ENCODE results near the gene CNPY1.

The CNPY1 gene

GRCh38 chr7:155466142-155466813, 80.1 kb downstream of the CNPY1 start:
- no peak for DNase-seq (ENCODE audit: low spot score)

- DNase-seq (ENCODE audit: low spot score) = no peak
Observed at GRCh38 chr7:155465761-155466141, 80.6 kb downstream of the CNPY1 start.

- DNase-seq (ENCODE audit: low spot score) = no peak
Observed at GRCh38 chr7:155464948-155465739, 81.2 kb downstream of the CNPY1 start.

GRCh38 chr7:155464183-155464582, 82.2 kb downstream of the CNPY1 start:
- DNase-seq (ENCODE audit: low spot score) = no peak

GRCh38 chr7:155463114-155463811, 83.1 kb downstream of the CNPY1 start:
- DNase-seq (ENCODE audit: low spot score) = no peak

- no peak for DNase-seq (ENCODE audit: low spot score)
Observed at GRCh38 chr7:155462163-155462735, 84.1 kb downstream of the CNPY1 start.

GRCh38 chr7:155461631-155462030, 84.7 kb downstream of the CNPY1 start:
- DNase-seq (ENCODE audit: low spot score) = no peak

- no peak for DNase-seq (ENCODE audit: low spot score)
Observed at GRCh38 chr7:155460926-155461613, 85.3 kb downstream of the CNPY1 start.

- no peak for DNase-seq (ENCODE audit: low spot score)
Observed at GRCh38 chr7:155459700-155460461, 86.5 kb downstream of the CNPY1 start.

- peak; percentile 45 for DNase-seq (ENCODE audit: low spot score)
Observed at GRCh38 chr7:155458878-155459699, 87.3 kb downstream of the CNPY1 start.

GRCh38 chr7:155458111-155458877, 88.1 kb downstream of the CNPY1 start, which contains the start of gene EN2:
TSS of gene EN2 (plus strand) at chr7:155458129. CDS start at chr7:155458378, 249 bp downstream.
- DNase-seq (ENCODE audit: low spot score) = peak; percentile 26

- no peak for DNase-seq (ENCODE audit: low spot score)
Observed at GRCh38 chr7:155457544-155458110, 88.7 kb downstream of the CNPY1 start.

GRCh38 chr7:155456738-155457543, 89.4 kb downstream of the CNPY1 start:
- peak; percentile 93 for DNase-seq (ENCODE audit: low spot score)

GRCh38 chr7:155455776-155456737, 90.3 kb downstream of the CNPY1 start:
- no peak for DNase-seq (ENCODE audit: low spot score)

GRCh38 chr7:155455132-155455693, 91.1 kb downstream of the CNPY1 start:
- no peak for DNase-seq (ENCODE audit: low spot score)
